NCI-H82 (cell line): Measurements from ENCODE around the gene MCRIP2.

Experiments used
- DNase-seq: peaks from one replicate; lab custom pipeline; 2025; lab: John Stamatoyannopoulos, UW

MCRIP2 gene

DNA sequence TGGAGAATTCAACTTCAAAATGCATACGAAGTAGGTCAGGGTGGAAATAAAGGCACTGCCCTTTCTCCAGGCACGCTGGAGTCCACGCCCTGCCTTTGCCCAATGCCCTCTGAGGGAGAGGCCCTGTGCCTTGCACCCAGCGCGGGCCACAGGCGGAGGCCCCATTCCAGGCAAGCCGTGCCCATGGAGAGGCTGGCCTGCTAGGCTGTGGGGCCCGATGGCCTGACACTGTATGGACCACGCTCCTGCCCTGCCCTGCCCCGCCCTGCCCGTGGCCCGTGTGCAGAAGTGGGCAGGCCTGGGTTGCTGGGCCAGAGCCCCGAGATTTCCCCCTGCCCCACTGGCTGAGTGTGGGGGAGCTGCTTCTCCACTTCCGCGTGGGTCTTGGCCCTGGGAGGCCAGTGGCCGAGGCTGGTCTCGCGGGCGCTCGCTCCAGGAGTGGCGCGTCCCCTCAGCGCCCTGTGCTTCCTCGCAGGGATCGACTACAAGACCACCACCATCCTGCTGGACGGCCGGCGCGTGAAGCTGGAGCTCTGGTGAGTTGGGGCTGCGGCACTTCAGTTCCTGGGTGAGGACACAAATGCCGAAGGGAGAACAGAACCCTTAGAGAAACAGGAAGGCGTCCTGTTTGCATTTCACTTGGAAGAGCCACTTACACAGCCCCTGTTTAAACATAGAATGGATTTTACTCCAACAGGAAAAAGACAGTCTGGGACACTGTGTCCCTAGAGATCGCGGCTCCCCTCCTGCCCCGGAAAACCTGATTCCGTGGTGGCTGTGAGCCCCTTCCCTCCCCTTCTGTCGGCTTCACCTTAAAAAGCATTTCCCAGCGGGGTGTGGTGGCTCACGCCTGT, 24.7 kb upstream of the MCRIP2 start:
- DNase-seq = no peak

- DNase-seq = no peak
Observed at GRCh38 chr16:617855-618254, 23.8 kb upstream of the MCRIP2 start.

DNA sequence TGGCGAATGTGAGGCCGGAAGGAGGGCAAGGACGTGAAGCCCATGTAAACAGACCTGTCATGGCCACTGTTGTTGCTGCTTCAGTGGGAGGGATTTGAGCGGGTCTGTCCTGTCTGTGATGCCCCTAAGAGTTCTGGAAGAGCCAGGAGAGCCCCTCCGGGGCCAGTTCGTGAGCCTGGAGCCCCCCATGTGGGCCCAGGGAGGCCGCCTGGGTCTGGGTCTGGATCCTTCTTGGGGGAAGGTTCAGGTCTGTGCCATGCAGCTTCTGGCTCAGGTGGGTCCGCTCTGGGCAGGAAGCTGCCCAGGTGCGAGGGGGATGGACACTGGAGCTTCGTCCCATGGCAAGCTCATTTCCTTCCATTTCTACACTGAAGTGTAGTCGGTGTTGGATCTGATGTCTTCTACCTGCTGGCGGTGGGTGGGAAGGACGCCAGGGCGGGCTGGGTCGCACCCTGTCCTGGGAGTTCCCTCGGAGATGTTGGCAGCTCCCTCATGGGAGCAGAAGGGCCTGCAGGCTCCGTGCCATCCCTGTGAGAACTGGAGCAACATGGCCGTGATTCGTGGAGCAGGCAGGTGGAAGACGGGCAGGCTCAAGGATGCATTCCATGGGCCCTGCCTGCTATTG, 22.0 kb upstream of the MCRIP2 start:
- DNase-seq = no peak

- no peak for DNase-seq
Observed at GRCh38 chr16:620700-621525, 20.7 kb upstream of the MCRIP2 start.

GRCh38 chr16:621526-622105, 20.0 kb upstream of the MCRIP2 start:
- DNase-seq = no peak

DNA sequence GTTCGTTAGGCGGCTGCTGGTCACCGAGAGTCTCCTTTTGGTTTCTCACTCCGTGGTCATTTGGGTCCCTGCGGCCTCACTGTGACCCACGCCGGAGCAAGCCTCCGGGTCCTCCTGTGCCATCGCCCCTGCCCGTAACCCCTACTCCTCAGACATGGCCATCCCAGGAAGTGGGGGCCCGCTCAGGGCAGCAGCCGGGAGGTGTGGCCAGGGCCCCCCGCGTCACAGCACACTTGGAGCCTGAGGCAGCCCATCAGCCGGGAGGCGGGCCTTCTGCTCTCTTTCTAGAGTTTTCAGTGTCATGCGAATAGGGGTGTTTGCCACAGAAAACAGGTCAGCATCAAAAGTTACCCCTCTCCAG, 18.7 kb upstream of the MCRIP2 start:
- DNase-seq = no peak

- no peak for DNase-seq
Observed at GRCh38 chr16:624526-625070, 17.0 kb upstream of the MCRIP2 start.

DNA sequence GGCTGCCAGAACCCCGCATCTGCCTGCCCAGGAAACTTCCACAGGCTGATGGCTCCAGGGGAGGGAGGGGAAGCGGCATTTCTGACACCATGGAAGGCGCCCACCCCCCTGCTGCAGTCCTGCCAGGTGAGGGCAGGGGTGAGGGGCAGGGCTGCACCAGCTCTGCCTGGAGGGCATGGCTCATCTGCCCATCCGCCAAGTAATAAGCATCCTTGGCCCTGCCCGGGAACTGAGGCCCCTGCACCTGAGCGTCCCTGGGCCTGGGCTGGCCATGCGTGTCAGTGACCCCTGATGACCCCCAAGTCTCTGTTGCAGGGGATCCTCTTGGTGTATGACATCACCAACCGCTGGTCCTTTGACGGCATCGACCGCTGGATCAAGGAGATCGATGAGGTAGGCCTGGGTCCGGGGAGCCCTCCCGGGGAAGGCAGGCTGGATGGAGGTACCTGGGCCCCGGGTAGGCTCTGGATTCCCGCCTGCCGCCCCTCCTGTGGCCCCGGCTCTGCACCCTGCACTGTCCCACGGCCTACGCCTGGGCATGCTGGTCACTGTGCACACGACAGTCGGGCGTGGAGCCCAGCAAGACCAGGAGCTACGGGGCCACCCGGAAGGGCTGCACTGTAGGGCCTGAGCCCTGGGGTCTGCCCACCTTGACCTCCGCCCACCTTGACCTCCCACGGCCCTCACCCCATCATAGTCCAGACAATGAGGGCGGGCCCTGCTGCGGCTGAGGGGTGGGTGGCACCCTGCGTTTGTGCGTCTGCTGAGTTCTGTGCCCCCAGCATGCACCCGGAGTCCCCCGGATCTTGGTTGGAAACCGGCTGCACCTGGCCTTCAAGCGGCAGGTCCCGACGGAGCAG, 16.3 kb upstream of the MCRIP2 start:
- DNase-seq = no peak

DNA sequence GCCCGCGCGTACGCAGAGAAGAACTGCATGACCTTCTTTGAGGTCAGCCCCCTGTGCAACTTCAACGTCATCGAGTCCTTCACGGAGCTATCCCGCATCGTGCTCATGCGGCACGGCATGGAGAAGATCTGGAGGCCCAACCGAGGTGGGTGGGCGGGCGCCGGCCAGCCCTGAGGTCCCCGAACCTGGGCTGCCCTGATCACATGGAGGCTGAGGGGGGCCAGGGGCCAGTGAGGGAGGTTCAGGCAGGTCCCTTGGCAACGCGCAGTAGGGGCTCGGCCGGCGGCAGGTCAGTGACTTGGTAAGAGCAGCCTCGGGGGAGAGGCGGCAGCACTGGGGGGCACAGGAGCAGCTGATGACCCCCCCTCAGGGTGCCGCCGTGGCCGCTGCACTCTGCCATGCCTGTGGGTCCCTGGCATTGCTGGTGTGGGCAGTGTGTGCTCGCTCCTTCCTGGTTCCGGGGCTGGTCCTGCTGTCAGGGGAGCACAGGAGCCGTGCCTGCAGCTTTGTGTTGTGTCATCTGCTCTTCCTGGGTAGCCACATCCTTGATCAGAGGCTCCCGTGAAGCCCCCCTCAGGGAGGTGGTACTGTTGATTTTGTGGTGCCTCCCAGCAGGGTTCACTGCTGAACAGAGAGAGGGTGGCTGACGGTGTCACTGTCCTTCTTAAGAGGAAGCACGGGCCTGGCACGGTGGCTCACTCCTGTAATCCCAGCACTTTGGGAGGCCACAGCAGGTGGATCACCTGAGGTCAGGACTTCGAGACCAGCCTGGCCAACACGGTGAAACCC, 15.5 kb upstream of the MCRIP2 start:
- no peak for DNase-seq

- DNase-seq = no peak
Observed at GRCh38 chr16:626787-627453, 14.7 kb upstream of the MCRIP2 start.

- no peak for DNase-seq
Observed at GRCh38 chr16:627454-628239, 14.0 kb upstream of the MCRIP2 start.

DNA sequence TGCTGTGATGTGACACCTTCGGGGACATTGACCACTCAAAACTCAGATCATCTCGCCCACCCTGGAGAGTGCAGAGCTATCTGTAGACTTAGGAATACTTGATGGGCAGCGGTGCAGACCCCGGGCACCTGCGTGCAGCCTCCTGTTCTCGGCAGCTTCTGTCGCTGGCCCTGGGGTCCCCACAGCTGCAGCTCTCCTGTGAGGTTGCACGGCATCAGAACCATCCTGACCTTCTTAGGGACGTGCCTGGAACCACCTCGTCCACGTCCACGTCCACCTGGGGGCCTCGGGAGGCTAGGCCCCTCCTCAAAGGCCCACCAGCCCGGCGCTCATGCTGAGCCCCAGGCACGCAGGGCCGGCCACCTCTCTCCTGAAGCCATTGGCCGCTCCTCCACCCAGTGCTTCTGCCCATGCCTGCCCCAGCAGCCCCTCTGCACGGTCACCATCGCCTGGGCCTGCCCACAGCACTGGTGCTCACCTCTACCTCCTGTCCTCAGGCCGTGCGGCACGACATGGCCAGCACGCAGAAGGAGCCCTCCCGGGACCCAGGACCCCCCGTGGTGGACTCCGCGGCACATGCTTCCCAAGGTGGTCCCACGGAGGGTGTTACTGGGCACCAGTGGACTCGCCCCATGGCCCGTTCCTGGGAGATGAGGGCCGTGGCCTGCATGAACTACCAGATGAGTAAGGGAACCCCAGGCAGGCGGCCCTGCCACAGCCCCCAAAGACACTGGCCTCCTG, 13.1 kb upstream of the MCRIP2 start:
- DNase-seq = no peak

DNA sequence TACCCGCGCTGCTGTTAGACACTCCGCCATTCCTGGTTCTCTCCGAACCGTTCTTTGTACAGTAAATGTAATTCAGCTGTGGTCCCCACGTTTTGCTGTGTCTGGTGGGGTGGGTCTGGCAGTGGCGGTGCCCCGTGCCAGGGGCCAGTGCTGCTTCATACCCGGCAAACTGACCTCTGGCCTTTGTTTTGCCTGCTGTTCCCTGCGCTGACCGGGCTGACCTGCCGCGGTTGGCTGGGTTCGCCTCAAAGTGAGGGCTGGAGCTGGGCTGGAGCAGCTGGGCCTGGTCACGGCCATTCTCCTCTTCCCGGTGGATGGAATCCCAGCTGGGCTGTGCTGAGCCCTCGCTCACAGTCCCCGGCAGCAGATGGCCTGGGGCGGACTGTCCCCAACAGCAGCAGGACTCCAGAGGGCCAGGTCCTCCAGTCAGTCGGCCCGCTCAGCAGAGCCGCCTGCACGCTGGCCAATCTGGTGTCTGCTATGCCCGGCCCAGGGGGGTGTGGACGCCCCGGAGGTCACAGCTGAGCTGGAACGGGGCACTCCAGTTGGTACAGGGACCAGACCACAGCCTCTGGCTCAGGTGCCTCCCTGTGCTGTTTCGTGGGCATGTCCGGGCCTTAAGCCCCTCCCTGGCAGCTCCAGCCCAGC, 12.3 kb upstream of the MCRIP2 start:
- peak; percentile 80 for DNase-seq

DNA sequence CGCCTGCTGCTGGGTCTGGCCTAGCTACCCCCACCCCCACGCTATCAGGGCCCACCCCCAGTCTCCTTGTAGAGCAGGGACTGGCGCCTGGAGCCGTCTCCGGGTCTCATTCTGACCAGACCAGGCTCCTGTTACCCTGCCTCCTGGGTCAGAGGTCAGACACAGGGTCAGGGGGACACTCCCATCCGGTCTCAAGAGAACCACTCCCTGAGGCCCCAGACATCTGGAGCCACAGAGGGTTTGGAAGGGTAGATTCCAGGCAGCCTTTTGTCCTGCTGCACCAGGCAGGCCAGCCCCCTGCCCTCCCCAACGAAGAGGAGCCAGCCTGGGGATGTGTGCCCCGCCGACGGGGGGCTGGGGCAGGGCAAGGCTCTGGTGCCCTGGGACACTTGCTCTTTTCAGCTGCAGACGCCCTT, 11.8 kb upstream of the MCRIP2 start:
- no peak for DNase-seq

DNA sequence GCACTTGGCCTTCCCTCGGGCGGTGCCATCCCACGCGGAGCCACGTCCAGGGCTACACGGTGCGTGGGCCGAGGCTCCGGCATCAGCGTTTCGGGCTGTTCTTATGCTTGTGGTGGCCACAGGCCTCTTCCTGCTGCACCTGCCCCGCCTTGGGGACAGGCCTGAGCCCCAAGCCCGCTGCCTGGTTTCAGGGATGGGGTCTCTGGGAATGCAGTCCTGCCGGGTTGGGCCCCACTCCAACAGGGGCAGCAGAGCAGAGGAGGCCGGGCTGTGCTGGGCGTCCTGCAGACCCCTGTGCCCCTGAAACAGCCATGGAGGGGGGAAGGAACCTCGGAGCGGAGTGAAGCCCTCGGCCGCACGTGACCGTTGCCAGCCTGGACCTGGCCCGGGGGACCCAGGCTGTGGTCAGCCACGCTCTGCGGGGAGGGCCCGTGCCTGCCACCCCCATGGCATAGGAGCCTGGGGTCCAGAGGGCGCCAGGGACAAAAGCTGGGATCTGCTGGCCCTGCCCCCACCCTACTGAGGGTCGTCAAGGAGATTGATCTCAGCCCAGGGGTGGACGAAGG, 11.3 kb upstream of the MCRIP2 start:
- no peak for DNase-seq

DNA sequence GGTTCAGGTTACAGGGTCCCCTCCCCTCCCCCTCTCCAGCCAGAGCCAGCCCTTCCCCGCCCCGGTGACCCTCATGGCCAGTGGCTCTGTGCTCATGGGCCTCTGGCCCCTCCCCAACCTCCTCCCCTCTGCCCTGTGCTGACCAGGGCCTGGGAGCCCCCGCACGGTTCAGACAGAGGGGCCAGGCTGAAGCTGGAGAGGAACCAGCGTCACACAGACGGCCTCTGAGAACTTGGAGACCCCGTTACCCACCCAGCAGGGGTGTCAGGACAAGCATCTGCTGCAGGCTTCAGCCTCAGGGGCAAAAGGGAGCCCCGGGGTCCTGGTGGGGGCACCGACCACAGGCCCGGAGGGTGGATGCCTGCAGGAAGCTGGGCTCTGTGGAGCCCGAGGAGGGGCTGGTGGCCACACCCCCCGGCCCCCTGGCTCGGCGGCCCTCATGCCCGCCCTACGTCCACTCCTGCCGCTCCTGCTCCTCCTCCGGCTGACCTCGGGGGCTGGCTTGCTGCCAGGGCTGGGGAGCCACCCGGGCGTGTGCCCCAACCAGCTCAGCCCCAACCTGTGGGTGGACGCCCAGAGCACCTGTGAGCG, 10.7 kb upstream of the MCRIP2 start, which contains the start of gene WFIKKN1:
Gene WFIKKN1 (plus strand): TSS at position 171 of the 591 bp plus-strand sequence. CDS start 269 bp downstream, at position 440.
- no peak for DNase-seq

GRCh38 chr16:631808-632358, 9.7 kb upstream of the MCRIP2 start:
- DNase-seq = no peak
